ENCODE results near the gene SCARF2.
"Not testable (repeated sequence)": the region's sequence is repeated elsewhere in the genome, so short reads cannot be mapped to it uniquely, and the experiment has no call there.

SCARF2 gene

GRCh38 chr22:20409385-20409784 is 28.2 kb downstream of the SCARF2 start:
- DNase-seq (ENCODE audit: low read depth, low spot score), result not testable (repeated sequence)

- DNase-seq (ENCODE audit: low read depth, low spot score), result no peak
These were observed 28.7 kb downstream of the SCARF2 start for GRCh38 chr22:20408891-20409290.

GRCh38 chr22:20407829-20408228 is 29.8 kb downstream of the SCARF2 start:
- DNase-seq (ENCODE audit: low read depth, low spot score), result no peak

GRCh38 chr22:20406686-20407408 is 30.8 kb downstream of the SCARF2 start:
- DNase-seq (ENCODE audit: low read depth, low spot score), result no peak

- DNase-seq (ENCODE audit: low read depth, low spot score), result no peak
These were observed 31.5 kb downstream of the SCARF2 start for GRCh38 chr22:20405931-20406685.

GRCh38 chr22:20405291-20405930 is 32.2 kb downstream of the SCARF2 start:
- no peak for DNase-seq (ENCODE audit: low read depth, low spot score)

GRCh38 chr22:20404881-20405280 is 32.7 kb downstream of the SCARF2 start:
- no peak for DNase-seq (ENCODE audit: low read depth, low spot score)

- no peak for DNase-seq (ENCODE audit: low read depth, low spot score)
These were observed 33.9 kb downstream of the SCARF2 start for GRCh38 chr22:20403779-20404140.

GRCh38 chr22:20402960-20403778 is 34.5 kb downstream of the SCARF2 start:
- DNase-seq (ENCODE audit: low read depth, low spot score), result no peak

- no peak for DNase-seq (ENCODE audit: low read depth, low spot score)
These were observed 36.1 kb downstream of the SCARF2 start for GRCh38 chr22:20401376-20402014.

- DNase-seq (ENCODE audit: low read depth, low spot score), result no peak
These were observed 36.8 kb downstream of the SCARF2 start for GRCh38 chr22:20400606-20401375.

GRCh38 chr22:20399866-20400605 is 37.6 kb downstream of the SCARF2 start:
- no peak for DNase-seq (ENCODE audit: low read depth, low spot score)

GRCh38 chr22:20398420-20398819 is 39.2 kb downstream of the SCARF2 start:
- no peak for DNase-seq (ENCODE audit: low read depth, low spot score)

GRCh38 chr22:20397498-20397897 is 40.1 kb downstream of the SCARF2 start:
- DNase-seq (ENCODE audit: low read depth, low spot score), result no peak

- DNase-seq (ENCODE audit: low read depth, low spot score), result no peak
These were observed 41.0 kb downstream of the SCARF2 start for GRCh38 chr22:20396639-20397038.

GRCh38 chr22:20395907-20396287 is 41.7 kb downstream of the SCARF2 start:
- no peak for DNase-seq (ENCODE audit: low read depth, low spot score)

GRCh38 chr22:20395181-20395906 is 42.3 kb downstream of the SCARF2 start:
- peak; percentile 23 for DNase-seq (ENCODE audit: low read depth, low spot score)

GRCh38 chr22:20393705-20394476 is 43.7 kb downstream of the SCARF2 start, which contains the start of gene ZNF74:
ZNF74 (plus strand) TSS chr22:20394151; CDS start chr22:20394629, 478 bp downstream.
- DNase-seq (ENCODE audit: low read depth, low spot score), result peak; percentile 94

Data from ELF-1 (cell line).